GM12878 (cell line): ENCODE measurements around the gene CALD1. TPM values are rescaled to one million over a fixed set of nuclear protein-coding genes. Genes with fewer than 3 reads are reported as not detected.

Source experiments
- ATAC-seq: fragments of 200-7000 bp; cut with Tn5 transposase; 3 replicates; pipeline ENCODE4 v1.9.1; 2020; ENCODE audit warnings: mild to moderate bottlenecking, moderate library complexity
- BruUV-seq: library from RNA; stranded (reverse); fragments of 400-500 nt; replicated peaks from 2 replicates; lab custom pipeline; 2021; lab: Mats Ljungman, UMichigan
- CTCF ChIA-PET: fragments of 300-600 bp; sonication (Branson Sonifier 250); formaldehyde crosslinking; extraction: SDS; loops from one replicate; lab custom pipeline; 2021; ENCODE audit warnings: inconsistent platforms; lab: Yijun Ruan, JAX
- POLR2A ChIA-PET: fragments of 350-600 bp; formaldehyde crosslinking; extraction: SDS; loops from one replicate; lab custom pipeline; 2021; ENCODE audit warnings: inconsistent platforms; lab: Charles Lee
- RAD21 ChIA-PET: fragments of 300-600 bp; sonication (Branson Sonifier 250); formaldehyde crosslinking; loops from one replicate; lab custom pipeline; 2023; ENCODE audit warnings: antibody characterized with exemption; ENCODE audit not compliant: unreplicated experiment; lab: Charles Lee
- SMC1A ChIA-PET: fragments of 300-600 bp; sonication (Branson Sonifier 250); formaldehyde crosslinking; loops from one replicate; lab custom pipeline; 2023; ENCODE audit not compliant: unreplicated experiment, uncharacterized antibody; lab: Charles Lee
- DNase-seq: peaks from one replicate; pipeline ENCODE4 v3.0.0-alpha.2; 2011; ENCODE audit warnings: low read depth, low spot score
- FAIRE-seq: peaks from 3 replicates; lab custom pipeline; 2011; peaks lifted over from hg19 to GRCh38; lab: Jason Lieb, UNC
- H2AFZ ChIP-seq: 2 replicates; pipeline ENCODE4 v1.6.0; 2011; ENCODE audit warnings: low read depth, low read length, control low read depth; ENCODE audit not compliant: control insufficient read depth
- H3K27ac ChIP-seq: 2 replicates; pipeline ENCODE4 v1.5.1; 2011; ENCODE audit warnings: control low read depth; ENCODE audit not compliant: control insufficient read depth, insufficient read depth
- H3K27me3 ChIP-seq, 2 experiments: replicated peaks in 1 of 2; 2 replicates each; pipeline versions ENCODE4 v1.6.0 to v1.6.1; 2011; ENCODE audit warnings: low read length in 1 of 2; ENCODE audit not compliant: control insufficient read depth in 2 of 2, insufficient read depth in 2 of 2
- H3K36me3 ChIP-seq, 2 experiments: 2 replicates each; pipeline ENCODE4 v1.5.1; 2011; ENCODE audit warnings: low read length in 1 of 2; ENCODE audit not compliant: control insufficient read depth in 2 of 2, insufficient read depth in 2 of 2
- H3K4me1 ChIP-seq: 2 replicates; pipeline ENCODE4 v1.6.1; 2011; ENCODE audit warnings: mild to moderate bottlenecking, low read length, moderate library complexity, mixed read lengths; ENCODE audit not compliant: control insufficient read depth, insufficient read depth
- H3K4me2 ChIP-seq: 2 replicates; pipeline ENCODE4 v1.6.0; 2011; ENCODE audit warnings: control low read depth; ENCODE audit not compliant: control insufficient read depth, insufficient read depth
- H3K4me3 ChIP-seq: fragments of 200-600 bp; sonication (generic); 2 replicates; pipeline ENCODE4 v1.5.1; 2016
- H3K79me2 ChIP-seq: 2 replicates; pipeline ENCODE4 v1.6.0; 2011; ENCODE audit warnings: low read length; ENCODE audit not compliant: control insufficient read depth, insufficient read depth
- H3K9ac ChIP-seq: 2 replicates; pipeline ENCODE4 v1.8.0; 2011; ENCODE audit warnings: low read length, control low read depth, mixed read lengths; ENCODE audit not compliant: control insufficient read depth, insufficient read depth
- H3K9me3 ChIP-seq: replicated peaks from 3 replicates; pipeline ENCODE4 v1.5.1; 2011; ENCODE audit warnings: mild to moderate bottlenecking, low read length; ENCODE audit not compliant: control insufficient read depth, insufficient read depth
- H4K20me1 ChIP-seq: 2 replicates; pipeline ENCODE4 v1.6.0; 2011; ENCODE audit not compliant: control insufficient read depth, insufficient read depth
- ZBTB33 ChIP-seq: fragments of 450-650 bp; IDR thresholded peaks from 2 replicates; pipeline ENCODE4 v1.6.1; 2017; ENCODE audit warnings: mild to moderate bottlenecking
- ZSCAN29 ChIP-seq: fragments of 450-650 bp; IDR thresholded peaks from 2 replicates; pipeline ENCODE4 v1.6.1; 2017; ENCODE audit warnings: mild to moderate bottlenecking, moderate library complexity
- WGBS: methylation state at CpG from one replicate; pipeline ENCODE4 v1.1.6; 2016; ENCODE audit warnings: low lambda C conversion rate; ENCODE audit not compliant: insufficient replicate concordance, insufficient coverage; ENCODE audit errors: missing lambda C conversion rate; 5-methylcytosine and 5-hydroxymethylcytosine counted together
- in situ Hi-C: fragments of 300-500 bp; cut with MboI; formaldehyde crosslinking; loops from 9 replicates; pipeline ENCODE4 v1.14.3; 2018; ENCODE audit warnings: mixed read lengths
- intact Hi-C: fragments of 100-400 bp; cut with micrococcal nuclease; formaldehyde crosslinking; loops from one replicate; pipeline ENCODE4 v1.14.2; 2022; ENCODE audit not compliant: unreplicated experiment
- polyA plus RNA-seq, 11 experiments: library from polyadenylated mRNA; depleted of rRNA in 4 of 11; unstranded in 6 of 11; stranded (reverse) in 5 of 11; fragments of >200 nt; fragmentation: Nextera tagmentation in 4 of 11; fragmentation: Illumina TruSeq in 1 of 11; extraction: Ambion mirVana in 4 of 11; extraction: Trizol in 1 of 11; gene quantifications; 1 replicate in 1 of 11; 2 replicates in 10 of 11; pipeline versions ENCODE4 v1.2.1 to v1.2.3, GENCODE V29; 2011 to 2016; ENCODE audit warnings: inconsistent platforms in 2 of 11, missing spikeins in 2 of 11, low read depth in 1 of 11
- total RNA-seq, 4 experiments: library from RNA; depleted of rRNA in 3 of 4; stranded (reverse); fragments of >200 nt in 3 of 4; fragmentation: Illumina TruSeq in 1 of 4; extraction: Trizol in 1 of 4; gene quantifications; 2 replicates each; pipeline versions ENCODE4 v1.2.1 to v1.2.3, GENCODE V29; 2013 to 2021

The CALD1 gene
- total and polyA plus RNA-seq, 10 of the 15 experiments (the other 5 are each of a cell fraction or from before 2014, with no cell fraction given) = 0.03 to 1.3 (median 0.22) TPM

DNA sequence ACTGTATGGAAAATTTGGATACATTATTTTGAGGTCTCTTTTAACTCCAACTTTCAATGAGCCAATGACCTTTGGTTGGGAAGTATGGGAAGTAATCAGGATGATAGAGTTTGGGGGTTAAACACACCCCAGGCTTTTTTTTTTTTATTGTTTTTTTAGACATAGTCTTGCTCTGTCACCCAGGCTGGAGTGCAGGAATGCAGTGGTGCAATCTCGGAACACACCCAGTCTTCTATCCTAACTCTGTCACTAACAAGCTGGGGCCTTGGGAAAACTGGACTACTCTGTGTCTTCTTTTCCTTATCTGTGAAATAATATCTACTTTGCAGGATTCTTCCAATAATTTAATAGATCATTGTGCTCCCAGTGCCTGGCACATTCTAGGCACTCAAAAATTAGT is 169.3 kb downstream of the CALD1 start:
- FAIRE-seq = no peak
- in situ Hi-C loops = loop anchor here (5.0 kb wide), 1 partner anchor 316 kb away; no protein-coding TSS in a partner anchor
- POLR2A ChIA-PET = no interaction called here

More for the DNA sequence above, 169.3 kb downstream of the CALD1 start:
- no peak for DNase-seq
- BruUV-seq = no TSS peak
- CTCF ChIA-PET = interaction anchor here (0.6 to 0.7 kb wide), 2 partner anchors 12 to 312 kb away, joined by 3 read pairs; no protein-coding TSS in a partner anchor
- Histone ChIP-seq H2AFZ (no peak overlapping the region), H3K36me3 (no peaks in the 10 kb centered on the region), H4K20me1 (no peaks in the 10 kb centered on the region), H3K9me3 (no peaks in the 10 kb centered on the region), H3K79me2 (no peaks in the 10 kb centered on the region), H3K27me3 (no peaks in the 10 kb centered on the region), H3K4me1 (no peaks in the 10 kb centered on the region), H3K9ac (no peak overlapping the region), H3K27ac (no peak overlapping the region), H3K4me2 (no peak overlapping the region), H3K4me3 (no peak overlapping the region)
- ATAC-seq = no peak
- WGBS = 83% methylated on average over 1 of the region's 1 CpG
- TF ChIP-seq ZBTB33 = no peak
- TF ChIP-seq ZSCAN29 = no peak
- RAD21 ChIA-PET = interaction anchor here (1.2 to 1.6 kb wide), 3 partner anchors 38 to 224 kb away, joined by 3 to 6 read pairs (median 3); partner anchors contain the start of gene AGBL3
- SMC1A ChIA-PET = interaction anchor here (0.7 kb wide), 1 partner anchor 35 kb away, joined by 3 read pairs; no protein-coding TSS in a partner anchor
- intact Hi-C loops = loop anchor here (10.0 kb wide), 2 partner anchors 194 to 434 kb away; no protein-coding TSS in a partner anchor
